C4-2B (cell line): ENCODE results near the gene JCHAIN.

Experiments
- H3K27ac ChIP-seq: fragments of 450-650 bp; 2 replicates; pipeline ENCODE4 v1.5.1; 2017
- CTCF ChIP-seq: fragments of 450-650 bp; conservative IDR thresholded peaks from 2 replicates; pipeline ENCODE4 v1.5.1; 2017; ENCODE audit warnings: mild to moderate bottlenecking
- ZFX ChIP-seq: fragments of 450-650 bp; IDR thresholded peaks from 2 replicates; pipeline ENCODE4 v1.6.1; 2017

JCHAIN gene

GRCh38 chr4:70613306-70614183 lies 52.8 kb downstream of the JCHAIN start:
- no peak overlapping the region for H3K27ac ChIP-seq
- no peak for TF ChIP-seq ZFX
- TF ChIP-seq CTCF = no peak

- no peak for TF ChIP-seq CTCF
- TF ChIP-seq ZFX = no peak
- no peak overlapping the region for H3K27ac ChIP-seq
Observed at GRCh38 chr4:70608324-70608723, 58.0 kb downstream of the JCHAIN start.

- TF ChIP-seq CTCF (no peak), ZFX (no peak)
- no peak overlapping the region for H3K27ac ChIP-seq
Observed at GRCh38 chr4:70607334-70607853, 58.9 kb downstream of the JCHAIN start.

- TF ChIP-seq CTCF = no peak
- TF ChIP-seq ZFX = no peak
- H3K27ac ChIP-seq = no peak overlapping the region
Observed at GRCh38 chr4:70606459-70606858, 59.8 kb downstream of the JCHAIN start.
